Lower leg skin (tissue), 3 donors: Measurements from ENCODE around the gene TSPOAP1.

ENCODE experiments used
- POLR2A ChIP-seq, 2 donors: fragments of 450-650 bp; IDR thresholded peaks; one replicate each; pipeline ENCODE4 v1.6.1; 2016 to 2017; ENCODE audit warnings: antibody characterized with exemption in 2 of 2, mild to moderate bottlenecking in 1 of 2, moderate library complexity in 1 of 2
- TF ChIP-seq, protein P1 (sequence below), 3 donors: fragments of 450-650 bp; IDR thresholded peaks; one replicate each; pipeline ENCODE4 v1.5.1; 2016; ENCODE audit warnings: antibody characterized with exemption in 3 of 3, mild to moderate bottlenecking in 3 of 3, moderate library complexity in 2 of 3

DNA sequence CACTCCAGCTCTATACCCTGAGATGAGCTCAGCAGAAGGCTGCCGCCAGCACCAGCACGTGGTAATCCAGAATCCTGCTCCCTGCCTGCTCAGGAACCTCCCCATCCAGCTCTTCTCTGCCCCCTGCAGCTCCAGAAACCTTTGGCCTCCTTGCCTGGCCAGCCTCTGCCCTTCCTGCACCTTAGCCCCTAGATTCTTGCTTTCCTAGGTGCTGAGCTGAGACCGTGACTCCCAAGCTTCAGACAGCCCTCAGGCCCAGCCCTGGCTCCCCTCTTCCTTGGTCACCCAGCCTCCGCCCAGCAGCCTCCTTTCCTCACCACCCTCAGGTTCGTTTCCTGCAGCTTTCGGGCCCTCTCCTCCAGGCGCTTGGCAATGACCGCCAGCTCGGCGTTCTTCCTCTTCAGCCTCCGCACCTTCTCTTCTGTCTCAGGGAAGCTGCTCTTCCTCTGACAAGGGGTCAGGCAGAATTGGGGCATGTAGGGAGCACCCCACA, 2.6 kb downstream of the TSPOAP1 start:
- TF ChIP-seq, protein P1, sequence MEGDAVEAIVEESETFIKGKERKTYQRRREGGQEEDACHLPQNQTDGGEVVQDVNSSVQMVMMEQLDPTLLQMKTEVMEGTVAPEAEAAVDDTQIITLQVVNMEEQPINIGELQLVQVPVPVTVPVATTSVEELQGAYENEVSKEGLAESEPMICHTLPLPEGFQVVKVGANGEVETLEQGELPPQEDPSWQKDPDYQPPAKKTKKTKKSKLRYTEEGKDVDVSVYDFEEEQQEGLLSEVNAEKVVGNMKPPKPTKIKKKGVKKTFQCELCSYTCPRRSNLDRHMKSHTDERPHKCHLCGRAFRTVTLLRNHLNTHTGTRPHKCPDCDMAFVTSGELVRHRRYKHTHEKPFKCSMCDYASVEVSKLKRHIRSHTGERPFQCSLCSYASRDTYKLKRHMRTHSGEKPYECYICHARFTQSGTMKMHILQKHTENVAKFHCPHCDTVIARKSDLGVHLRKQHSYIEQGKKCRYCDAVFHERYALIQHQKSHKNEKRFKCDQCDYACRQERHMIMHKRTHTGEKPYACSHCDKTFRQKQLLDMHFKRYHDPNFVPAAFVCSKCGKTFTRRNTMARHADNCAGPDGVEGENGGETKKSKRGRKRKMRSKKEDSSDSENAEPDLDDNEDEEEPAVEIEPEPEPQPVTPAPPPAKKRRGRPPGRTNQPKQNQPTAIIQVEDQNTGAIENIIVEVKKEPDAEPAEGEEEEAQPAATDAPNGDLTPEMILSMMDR (IDR thresholded peaks at IDR 0.05): no peak
- TF ChIP-seq POLR2A (IDR thresholded peaks at IDR 0.05): no peak
